ENCODE data around the gene PLEKHG2. TPM values are rescaled to one million over a fixed set of nuclear protein-coding genes. Genes with fewer than 3 reads are reported as not detected.

Gene PLEKHG2
- total RNA-seq, 1 experiment from 2014 or later, result 29.0 TPM

- no peak overlapping the region for H3K4me3 ChIP-seq (replicated peaks in 1 of 2; ENCODE audit: low read depth in 1 of 2, low read length in 2 of 2)
- POLR2A ChIA-PET, result no interaction called here
- CTCF ChIA-PET, result no interaction called here
- ATAC-seq (no peak), DNase-seq (ENCODE audit: low read depth, low spot score) (no peak)
- peaks cover 16% of the 10 kb centered on the region; the same call in 1 of the 2 replicates for H3K79me2 ChIP-seq (ENCODE audit: insufficient read depth, low read length)
- H2AFZ ChIP-seq (ENCODE audit: low read depth, low read length, poor library complexity, severe bottlenecking), result no peak overlapping the region
- no peak overlapping the region for H3K27ac ChIP-seq (ENCODE audit: low read depth, low read length)
- no TSS peak for BruUV-seq (replicated peaks)
- TF ChIP-seq ZBTB33 (IDR thresholded peaks at IDR 0.05; ENCODE audit: extremely low read depth, insufficient replicate concordance, low read length) (no peak), RAD21 (IDR thresholded peaks at IDR 0.05; ENCODE audit: low read depth) (no peak), POLR2A (IDR thresholded peaks at IDR 0.05; ENCODE audit: borderline replicate concordance, extremely low read depth, insufficient read depth, insufficient read length) (no peak), SIN3A (IDR thresholded peaks at IDR 0.05; ENCODE audit: low read depth) (no peak), MAX (IDR thresholded peaks at IDR 0.05) (no peak), POLR2AphosphoS5 (IDR thresholded peaks at IDR 0.05; ENCODE audit: low read depth, low read length) (no peak), ZFX (IDR thresholded peaks at IDR 0.05) (no peak), SRF (IDR thresholded peaks at IDR 0.05; ENCODE audit: low read depth) (no peak), REST (IDR thresholded peaks at IDR 0.05; ENCODE audit: low read depth) (no peak), JUND (IDR thresholded peaks at IDR 0.05) (no peak), EGR1 (IDR thresholded peaks at IDR 0.05; ENCODE audit: low read depth) (no peak), ATF3 (IDR thresholded peaks at IDR 0.05) (no peak), CTCF (IDR thresholded peaks at IDR 0.05 in 2 of 3, conservative IDR thresholded peaks at IDR 0.05 in 1 of 3; ENCODE audit: borderline replicate concordance in 1 of 3, insufficient read depth in 1 of 3, low read depth in 2 of 3, low read length in 2 of 3) (no peak), ZNF274 (IDR thresholded peaks at IDR 0.05; ENCODE audit: low read depth, low read length) (no peak), YY1 (IDR thresholded peaks at IDR 0.05; ENCODE audit: extremely low read depth, insufficient replicate concordance, low read depth, low read length) (no peak), FOSL1 (IDR thresholded peaks at IDR 0.05; ENCODE audit: low read depth) (no peak)
- H3K4me2 ChIP-seq (ENCODE audit: low read length), result no peak overlapping the region
- no peak overlapping the region for H3K9ac ChIP-seq (ENCODE audit: low read length)
- H3K36me3 ChIP-seq (ENCODE audit: control insufficient read depth in 1 of 2, insufficient read depth in 2 of 2, low read length in 2 of 2), result peaks cover 57 to 78% of the 10 kb centered on the region in 2 experiments
- RAD21 ChIA-PET (ENCODE audit: low non-redundant PET in 1 of 2, low total read pairs in 2 of 2, uncharacterized antibody in 2 of 2, unreplicated experiment in 2 of 2), result no interaction called here
- no peaks in the 10 kb centered on the region for H3K27me3 ChIP-seq (ENCODE audit: insufficient read depth, low read length)
- intact Hi-C loops (cut with micrococcal nuclease), result no loop called here
- H4K20me1 ChIP-seq (ENCODE audit: insufficient read depth), result no peaks in the 10 kb centered on the region
- H3K4me1 ChIP-seq (ENCODE audit: control insufficient read depth in 1 of 2, insufficient read depth in 2 of 2, low read length in 2 of 2), result no peaks in the 10 kb centered on the region
- no peaks in the 10 kb centered on the region for H3K9me3 ChIP-seq (ENCODE audit: control insufficient read depth in 1 of 2, insufficient read depth in 1 of 2, low read depth in 1 of 2, low read length in 2 of 2)
- H3K9me2 ChIP-seq (ENCODE audit: insufficient read depth), result no peaks in the 10 kb centered on the region
Measured at GRCh38 chr19:39469036-39469435, 56.6 kb downstream of the PLEKHG2 start.
